Astrocyte of the cerebellum (primary cell): ENCODE data around the gene ABLIM1.

Experiments
- DNase-seq: peaks from one replicate; pipeline ENCODE4 v3.0.0-alpha.2; 2011; ENCODE audit warnings: low read depth
- H3K4me3 ChIP-seq: 2 replicates; pipeline ENCODE4 v1.5.1; 2011; ENCODE audit warnings: mild to moderate bottlenecking, low read depth, low read length, moderate library complexity
- in situ Hi-C: cut with HindIII; loops from 2 replicates; pipeline ENCODE4 v1.10.0; 2017; ENCODE audit warnings: low sequenced_read_pairs
- TF ChIP-seq, protein P1 (sequence below): IDR thresholded peaks from 2 replicates; pipeline ENCODE4 v1.5.1; 2012; ENCODE audit warnings: low read length, low read depth, moderate library complexity, mild to moderate bottlenecking; ENCODE audit errors: missing control alignments

Gene ABLIM1

DNA sequence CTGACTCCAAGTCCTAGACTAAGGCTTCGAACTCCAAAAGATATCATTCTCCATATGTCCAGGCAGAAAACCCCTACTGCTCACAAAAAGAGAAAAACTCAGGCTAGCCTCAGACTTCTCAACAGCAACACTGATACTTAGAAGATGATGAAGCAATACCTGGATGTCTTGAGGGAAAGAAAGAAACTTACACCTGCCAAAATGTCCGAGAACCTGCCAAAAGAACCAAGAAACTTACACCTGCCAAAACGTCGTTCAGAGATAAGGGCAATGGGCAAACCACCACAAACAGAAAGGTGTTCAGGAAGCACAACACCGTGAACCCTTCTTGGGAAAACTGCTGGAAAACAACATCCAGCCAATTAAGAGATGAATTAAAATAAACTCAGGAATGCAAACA is 15.3 kb downstream of the ABLIM1 start:
- in situ Hi-C loops = no loop called here
- no peak for DNase-seq
- no peak overlapping the region for H3K4me3 ChIP-seq
- TF ChIP-seq, protein P1, sequence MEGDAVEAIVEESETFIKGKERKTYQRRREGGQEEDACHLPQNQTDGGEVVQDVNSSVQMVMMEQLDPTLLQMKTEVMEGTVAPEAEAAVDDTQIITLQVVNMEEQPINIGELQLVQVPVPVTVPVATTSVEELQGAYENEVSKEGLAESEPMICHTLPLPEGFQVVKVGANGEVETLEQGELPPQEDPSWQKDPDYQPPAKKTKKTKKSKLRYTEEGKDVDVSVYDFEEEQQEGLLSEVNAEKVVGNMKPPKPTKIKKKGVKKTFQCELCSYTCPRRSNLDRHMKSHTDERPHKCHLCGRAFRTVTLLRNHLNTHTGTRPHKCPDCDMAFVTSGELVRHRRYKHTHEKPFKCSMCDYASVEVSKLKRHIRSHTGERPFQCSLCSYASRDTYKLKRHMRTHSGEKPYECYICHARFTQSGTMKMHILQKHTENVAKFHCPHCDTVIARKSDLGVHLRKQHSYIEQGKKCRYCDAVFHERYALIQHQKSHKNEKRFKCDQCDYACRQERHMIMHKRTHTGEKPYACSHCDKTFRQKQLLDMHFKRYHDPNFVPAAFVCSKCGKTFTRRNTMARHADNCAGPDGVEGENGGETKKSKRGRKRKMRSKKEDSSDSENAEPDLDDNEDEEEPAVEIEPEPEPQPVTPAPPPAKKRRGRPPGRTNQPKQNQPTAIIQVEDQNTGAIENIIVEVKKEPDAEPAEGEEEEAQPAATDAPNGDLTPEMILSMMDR = no peak

DNA sequence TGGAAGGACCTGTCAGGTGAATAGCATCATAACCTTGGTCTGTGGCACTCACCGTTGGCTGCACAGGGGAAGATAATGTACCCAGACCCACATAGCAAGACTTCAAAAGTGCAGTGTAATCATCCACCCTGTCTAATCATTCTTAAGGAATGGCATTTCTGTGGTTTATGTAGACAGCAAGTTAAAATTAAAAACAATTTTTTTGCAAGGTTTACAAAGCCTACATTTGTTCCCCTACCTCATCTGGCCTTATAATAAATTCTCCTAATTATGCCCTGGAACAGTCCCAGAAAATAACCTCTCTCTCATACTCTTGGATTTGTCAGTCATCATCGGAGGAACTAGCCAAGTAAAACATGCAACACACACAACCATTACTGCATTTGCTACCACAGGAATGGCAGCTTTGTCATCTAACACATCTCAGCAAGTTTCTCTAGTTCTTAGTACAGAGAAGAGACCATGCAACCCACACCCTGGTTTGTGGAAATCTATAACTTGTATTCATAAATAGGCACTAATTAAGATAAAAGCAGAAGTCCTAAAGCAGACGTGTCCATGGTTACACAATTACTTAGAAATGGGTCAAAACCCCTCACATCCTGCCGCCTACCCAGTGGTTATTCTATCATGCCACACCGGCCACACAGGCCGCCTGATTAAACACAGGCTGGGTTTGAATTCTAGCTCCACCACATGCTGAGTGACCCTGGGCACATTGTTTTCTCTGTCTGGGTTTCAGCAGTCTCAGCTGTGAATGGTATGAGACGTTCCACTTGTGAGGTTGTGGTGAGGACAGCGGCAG is 19.1 kb downstream of the ABLIM1 start:
- in situ Hi-C loops = no loop called here
- TF ChIP-seq, protein P1 = no peak

DNA sequence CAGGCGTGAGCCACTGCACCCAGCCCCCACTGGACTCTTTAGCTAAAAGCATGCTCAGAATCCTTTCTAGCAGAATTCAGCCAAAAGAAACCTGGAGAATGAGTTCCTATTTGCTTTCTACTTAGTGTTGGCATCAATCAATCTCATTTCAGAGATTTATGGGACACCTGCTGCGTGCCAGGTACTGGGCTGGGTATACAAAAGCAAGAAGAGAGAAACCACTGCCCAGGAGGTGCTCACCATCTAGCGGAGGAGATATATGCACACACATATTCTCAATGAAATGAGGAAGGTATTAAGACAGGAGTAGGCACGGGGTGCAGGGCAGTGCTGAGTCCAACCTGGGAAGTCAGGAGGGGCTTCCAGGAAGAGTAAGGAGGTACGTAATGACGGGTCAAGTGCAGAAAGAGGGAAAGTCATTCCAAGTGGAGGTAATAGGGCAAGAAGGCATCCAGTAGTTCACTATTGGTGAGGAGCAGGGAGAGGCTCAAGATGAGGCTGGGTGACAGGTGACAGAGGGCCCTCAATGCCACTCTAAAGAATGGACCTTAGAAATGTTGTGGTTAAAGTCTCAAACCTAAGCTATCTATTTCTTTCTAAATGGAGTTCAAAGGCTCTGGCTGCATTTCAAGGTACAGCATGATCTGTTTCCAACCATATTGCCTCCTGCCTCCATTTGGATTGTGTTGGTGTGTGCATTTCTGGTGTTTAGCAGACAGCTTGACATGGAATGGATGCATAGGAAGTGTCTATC is 22.1 kb downstream of the ABLIM1 start:
- in situ Hi-C loops = no loop called here
- no peak for DNase-seq
- TF ChIP-seq, protein P1 = no peak
- no peak overlapping the region for H3K4me3 ChIP-seq

More for the DNA sequence above, 19.1 kb downstream of the ABLIM1 start:
- H3K4me3 ChIP-seq = no peak overlapping the region
- DNase-seq = peak; percentile 96

DNA sequence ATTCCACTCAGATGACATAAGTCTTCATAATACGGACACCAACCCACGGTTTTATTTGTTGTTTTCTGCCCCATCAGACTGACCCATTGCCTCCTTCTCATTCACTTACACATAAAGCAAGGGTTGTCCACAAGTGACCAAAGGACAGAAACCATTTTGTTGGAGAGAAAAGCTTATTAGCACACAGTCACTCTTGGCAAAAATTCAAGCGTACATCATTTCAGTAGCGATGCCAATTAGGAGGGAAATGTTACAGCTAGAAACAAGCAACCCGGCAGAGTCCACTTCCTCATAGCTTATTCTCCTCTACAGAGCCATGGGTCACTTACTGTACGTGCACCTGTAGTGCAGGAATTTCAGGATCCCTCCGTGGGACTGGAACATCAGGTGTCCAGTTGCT is 23.0 kb downstream of the ABLIM1 start:
- no peak overlapping the region for H3K4me3 ChIP-seq
- in situ Hi-C loops = no loop called here
- DNase-seq = no peak
- TF ChIP-seq, protein P1 = no peak

DNA sequence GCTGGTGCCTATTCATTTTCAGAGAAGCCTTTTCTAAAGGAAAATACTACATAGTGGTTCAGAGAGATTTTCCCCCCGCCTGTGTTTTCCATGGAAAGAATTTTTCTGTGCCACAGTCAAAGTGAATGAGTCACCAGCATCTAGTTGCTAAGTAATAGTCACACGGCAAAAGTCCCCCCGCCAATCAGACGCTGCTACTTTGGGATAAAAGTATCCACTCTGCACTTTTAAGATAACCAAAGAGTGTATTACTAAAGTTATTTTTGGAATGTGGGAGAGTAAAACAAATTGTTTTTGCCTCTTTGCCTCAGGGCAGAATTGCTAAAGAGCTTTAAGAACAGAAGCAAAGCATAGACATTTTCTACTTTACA is 23.5 kb downstream of the ABLIM1 start:
- TF ChIP-seq, protein P1 = no peak
- DNase-seq = peak; percentile 83
- in situ Hi-C loops = no loop called here
- H3K4me3 ChIP-seq = no peak overlapping the region

DNA sequence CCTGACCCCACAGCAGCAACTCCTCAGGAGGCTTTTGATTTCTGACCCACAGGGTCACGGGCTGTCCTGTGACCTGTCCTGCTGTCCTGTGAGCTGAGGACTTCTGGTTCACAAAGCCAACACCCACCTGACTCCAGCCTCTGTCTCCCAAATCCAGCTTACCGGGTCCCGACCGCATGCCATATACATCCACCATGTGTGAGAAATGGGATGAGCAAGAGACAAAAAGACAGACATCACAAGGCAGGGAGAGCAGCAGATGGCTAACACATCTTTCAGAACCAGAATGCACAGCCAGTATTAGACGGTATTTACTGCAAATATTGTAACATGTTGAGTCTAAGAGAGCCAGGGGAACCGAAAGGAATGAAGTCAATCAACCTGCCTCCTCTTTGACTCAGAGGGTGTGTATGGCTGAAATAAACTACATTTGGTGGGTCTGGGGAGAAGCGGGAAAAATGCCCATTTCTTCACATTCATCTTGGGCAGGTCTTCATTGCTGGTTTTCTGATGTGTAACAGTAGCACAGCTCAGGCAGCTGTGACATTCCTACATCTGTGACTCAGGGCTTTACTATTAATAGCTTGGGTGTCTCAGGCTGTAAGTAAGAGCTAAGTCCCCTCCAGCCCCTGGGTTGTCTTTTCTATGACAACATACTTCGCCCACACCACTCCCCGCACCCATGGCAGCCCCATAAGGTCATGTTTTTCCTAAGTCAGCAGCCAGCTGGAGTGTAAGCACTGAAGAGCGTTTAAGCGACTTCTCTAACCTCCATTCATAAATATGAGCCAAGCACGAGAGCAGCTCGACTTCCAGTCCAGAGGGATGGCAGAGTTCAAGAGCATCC is 25.0 kb downstream of the ABLIM1 start:
- H3K4me3 ChIP-seq = no peak overlapping the region

More for the DNA sequence above, 25.0 kb downstream of the ABLIM1 start:
- TF ChIP-seq, protein P1 = no peak
- in situ Hi-C loops = no loop called here
- peak; percentile 22 for DNase-seq
